Osteoblast (primary cell): Measurements from ENCODE around the gene DENND6B. TPM values are rescaled to one million over a fixed set of nuclear protein-coding genes. Genes with fewer than 3 reads are reported as not detected.

ENCODE experiments used
- DNase-seq: peaks from one replicate; pipeline ENCODE4 v3.0.0; 2011; ENCODE audit warnings: low spot score, mixed read lengths; ENCODE audit not compliant: insufficient read length; ENCODE audit errors: missing footprints
- H2AFZ ChIP-seq: 2 replicates; pipeline ENCODE4 v1.6.0; 2011; ENCODE audit warnings: mild to moderate bottlenecking, low read length
- H3K27ac ChIP-seq: 2 replicates; pipeline ENCODE4 v1.5.1; 2011; ENCODE audit warnings: mild to moderate bottlenecking, low read depth, low read length, moderate library complexity
- H3K27me3 ChIP-seq: 2 replicates; pipeline ENCODE4 v1.6.0; 2012; ENCODE audit warnings: mild to moderate bottlenecking, control low read depth, inconsistent platforms, low read length, moderate library complexity; ENCODE audit not compliant: insufficient read depth
- H3K36me3 ChIP-seq: 2 replicates; pipeline ENCODE4 v1.5.1; 2011; ENCODE audit warnings: mild to moderate bottlenecking, low read length, control low read depth, moderate library complexity; ENCODE audit not compliant: insufficient read depth
- H3K4me1 ChIP-seq: 2 replicates; pipeline ENCODE4 v1.5.1; 2011; ENCODE audit warnings: mild to moderate bottlenecking, low read length, control low read depth, moderate library complexity; ENCODE audit not compliant: insufficient read depth
- H3K4me2 ChIP-seq: 2 replicates; pipeline ENCODE4 v1.6.0; 2011; ENCODE audit warnings: mild to moderate bottlenecking, low read length; ENCODE audit not compliant: insufficient read depth
- H3K4me3 ChIP-seq: fragments of 200-600 bp; sonication (generic); 3 replicates; pipeline ENCODE4 v1.5.1; 2012; ENCODE audit warnings: mild to moderate bottlenecking, low read length, inconsistent platforms; ENCODE audit not compliant: insufficient read depth
- H3K79me2 ChIP-seq: 2 replicates; pipeline ENCODE4 v1.6.0; 2012; ENCODE audit warnings: mild to moderate bottlenecking, low read length, control low read depth, inconsistent platforms; ENCODE audit not compliant: insufficient read depth
- H3K9me3 ChIP-seq: 2 replicates; pipeline ENCODE4 v1.5.1; 2011; ENCODE audit warnings: low read depth, low read length, control low read depth
- H4K20me1 ChIP-seq: 2 replicates; pipeline ENCODE4 v1.6.0; 2012; ENCODE audit warnings: mild to moderate bottlenecking, low read length, control low read depth; ENCODE audit not compliant: insufficient read depth
- total RNA-seq: library from RNA; depleted of rRNA; stranded (reverse); fragments of >200 nt; gene quantifications from 2 replicates; pipeline ENCODE4 v1.2.3, GENCODE V29; 2012
- TF ChIP-seq, protein P1 (sequence below): IDR thresholded peaks from 2 replicates; pipeline ENCODE4 v1.5.1; 2011; ENCODE audit warnings: mild to moderate bottlenecking, low read depth, low read length, moderate library complexity; ENCODE audit errors: extremely low read depth

Gene DENND6B
- total RNA-seq, 1 donor: 6.5 TPM

DNA sequence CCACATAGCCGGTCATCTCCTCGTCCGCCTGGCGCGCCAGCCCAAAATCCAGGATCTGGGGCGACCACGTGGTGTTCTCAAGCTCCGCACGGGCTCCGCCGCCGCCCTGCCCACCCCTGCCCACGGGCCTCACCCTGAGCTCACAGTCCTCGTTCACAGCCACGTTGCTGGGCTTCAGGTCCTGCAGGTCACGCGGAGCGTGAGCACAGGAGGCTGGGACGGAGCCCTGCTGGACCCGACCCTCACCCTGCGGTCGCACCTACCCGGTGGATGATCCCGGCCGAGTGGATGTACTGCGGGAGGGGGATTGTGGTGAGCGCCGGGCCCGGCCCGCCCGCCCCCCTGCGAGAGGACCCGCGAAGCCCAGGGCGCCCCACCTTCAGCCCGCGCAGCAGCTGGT lies 59.8 kb downstream of the DENND6B start:
- H3K9me3 ChIP-seq: no peaks in the 10 kb centered on the region
- H2AFZ ChIP-seq: no peak overlapping the region
- peaks cover 11% of the 10 kb centered on the region for H4K20me1 ChIP-seq
- H3K4me2 ChIP-seq: no peak overlapping the region
- TF ChIP-seq, protein P1, sequence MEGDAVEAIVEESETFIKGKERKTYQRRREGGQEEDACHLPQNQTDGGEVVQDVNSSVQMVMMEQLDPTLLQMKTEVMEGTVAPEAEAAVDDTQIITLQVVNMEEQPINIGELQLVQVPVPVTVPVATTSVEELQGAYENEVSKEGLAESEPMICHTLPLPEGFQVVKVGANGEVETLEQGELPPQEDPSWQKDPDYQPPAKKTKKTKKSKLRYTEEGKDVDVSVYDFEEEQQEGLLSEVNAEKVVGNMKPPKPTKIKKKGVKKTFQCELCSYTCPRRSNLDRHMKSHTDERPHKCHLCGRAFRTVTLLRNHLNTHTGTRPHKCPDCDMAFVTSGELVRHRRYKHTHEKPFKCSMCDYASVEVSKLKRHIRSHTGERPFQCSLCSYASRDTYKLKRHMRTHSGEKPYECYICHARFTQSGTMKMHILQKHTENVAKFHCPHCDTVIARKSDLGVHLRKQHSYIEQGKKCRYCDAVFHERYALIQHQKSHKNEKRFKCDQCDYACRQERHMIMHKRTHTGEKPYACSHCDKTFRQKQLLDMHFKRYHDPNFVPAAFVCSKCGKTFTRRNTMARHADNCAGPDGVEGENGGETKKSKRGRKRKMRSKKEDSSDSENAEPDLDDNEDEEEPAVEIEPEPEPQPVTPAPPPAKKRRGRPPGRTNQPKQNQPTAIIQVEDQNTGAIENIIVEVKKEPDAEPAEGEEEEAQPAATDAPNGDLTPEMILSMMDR: no peak
- no peak for DNase-seq
- H3K27ac ChIP-seq: no peak overlapping the region
- no peaks in the 10 kb centered on the region for H3K27me3 ChIP-seq
- no peak overlapping the region for H3K4me3 ChIP-seq
- H3K4me1 ChIP-seq: peaks cover 15% of the 10 kb centered on the region
- H3K36me3 ChIP-seq: no peaks in the 10 kb centered on the region
- no peaks in the 10 kb centered on the region for H3K79me2 ChIP-seq

DNA sequence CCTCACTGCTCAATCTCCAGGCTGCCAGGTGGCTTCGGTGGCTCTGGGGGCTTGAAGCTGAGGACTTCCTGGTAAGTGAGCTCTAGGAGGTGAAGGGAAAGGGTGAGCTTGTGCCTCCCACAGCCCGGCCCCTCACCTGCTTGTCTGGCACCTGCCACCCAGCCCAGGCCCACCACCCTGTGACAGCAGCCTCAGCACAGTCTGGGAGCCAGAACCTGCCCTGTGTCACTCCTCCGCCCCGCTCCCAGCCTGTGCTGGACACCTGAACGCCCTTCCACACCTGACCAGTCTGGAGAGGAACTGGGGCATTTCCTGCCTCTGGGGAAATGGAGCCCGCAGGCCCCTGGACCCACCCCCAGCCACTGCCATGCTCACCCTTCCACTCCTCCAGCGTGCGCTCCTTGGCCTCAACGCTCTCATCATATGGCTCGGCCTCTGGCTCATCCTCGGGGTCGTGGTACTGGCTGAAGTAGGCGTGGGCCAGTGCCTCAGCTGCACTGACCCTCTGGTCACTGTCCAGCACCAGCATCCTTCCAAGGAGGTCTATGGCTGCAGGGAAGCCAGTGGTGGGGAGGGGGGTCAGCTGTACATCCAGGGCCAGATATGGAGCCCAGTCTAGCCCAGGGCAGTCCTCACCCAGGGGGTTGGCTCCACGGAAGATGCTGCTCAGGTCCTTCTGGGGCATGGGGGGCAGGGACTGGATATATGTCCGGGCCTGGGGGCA lies 61.7 kb downstream of the DENND6B start:
- H3K4me2 ChIP-seq: no peak overlapping the region
- no peak overlapping the region for H3K27ac ChIP-seq
- no peaks in the 10 kb centered on the region for H3K27me3 ChIP-seq
- no peak overlapping the region for H2AFZ ChIP-seq
- peaks cover 4% of the 10 kb centered on the region for H3K79me2 ChIP-seq
- H3K9me3 ChIP-seq: no peaks in the 10 kb centered on the region
- no peak overlapping the region for H3K4me3 ChIP-seq
- peaks cover 3% of the 10 kb centered on the region for H4K20me1 ChIP-seq
- H3K4me1 ChIP-seq: peaks cover 8% of the 10 kb centered on the region
- no peak for DNase-seq
- TF ChIP-seq, protein P1: no peak
- no peaks in the 10 kb centered on the region for H3K36me3 ChIP-seq

DNA sequence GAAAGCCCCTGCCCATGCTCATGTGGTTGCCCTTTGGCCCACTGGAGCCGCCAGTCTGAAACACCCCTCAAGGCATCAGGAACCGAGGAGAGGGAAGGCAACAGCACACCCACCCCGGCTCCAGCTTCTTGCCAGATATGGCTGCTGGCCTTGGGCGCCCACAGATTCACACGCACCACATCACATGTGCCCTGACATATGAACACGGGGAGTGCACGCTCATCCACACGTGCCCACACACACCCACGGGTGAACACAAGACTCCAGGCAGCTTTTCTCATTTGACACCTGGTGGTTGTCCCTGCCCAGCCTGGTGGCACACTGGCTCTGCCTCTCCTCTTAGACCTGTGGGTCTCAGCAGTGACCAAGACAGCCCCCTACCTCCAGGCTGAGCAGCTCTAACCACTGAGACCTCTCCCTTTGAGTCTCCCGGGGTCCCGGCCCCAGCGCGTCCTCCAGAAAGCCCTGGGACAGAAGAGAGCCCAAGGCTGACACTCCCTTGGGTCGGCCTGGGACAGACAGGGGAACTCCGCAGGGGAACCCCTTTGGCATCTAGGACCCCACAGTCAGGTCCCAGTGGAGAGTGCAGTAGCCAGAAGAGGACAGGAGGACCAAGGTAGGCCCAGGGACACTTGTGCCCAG lies 62.6 kb downstream of the DENND6B start:
- H3K4me2 ChIP-seq: no peak overlapping the region
- H3K79me2 ChIP-seq: peaks cover 7% of the 10 kb centered on the region
- no peak for DNase-seq
- H3K9me3 ChIP-seq: no peaks in the 10 kb centered on the region
- peaks cover 3% of the 10 kb centered on the region for H4K20me1 ChIP-seq
- H3K4me3 ChIP-seq: no peak overlapping the region
- no peaks in the 10 kb centered on the region for H3K27me3 ChIP-seq
- no peak overlapping the region for H3K27ac ChIP-seq
- H2AFZ ChIP-seq: no peak overlapping the region
- H3K36me3 ChIP-seq: no peaks in the 10 kb centered on the region
- TF ChIP-seq, protein P1: no peak
- peaks cover 9% of the 10 kb centered on the region for H3K4me1 ChIP-seq

DNA sequence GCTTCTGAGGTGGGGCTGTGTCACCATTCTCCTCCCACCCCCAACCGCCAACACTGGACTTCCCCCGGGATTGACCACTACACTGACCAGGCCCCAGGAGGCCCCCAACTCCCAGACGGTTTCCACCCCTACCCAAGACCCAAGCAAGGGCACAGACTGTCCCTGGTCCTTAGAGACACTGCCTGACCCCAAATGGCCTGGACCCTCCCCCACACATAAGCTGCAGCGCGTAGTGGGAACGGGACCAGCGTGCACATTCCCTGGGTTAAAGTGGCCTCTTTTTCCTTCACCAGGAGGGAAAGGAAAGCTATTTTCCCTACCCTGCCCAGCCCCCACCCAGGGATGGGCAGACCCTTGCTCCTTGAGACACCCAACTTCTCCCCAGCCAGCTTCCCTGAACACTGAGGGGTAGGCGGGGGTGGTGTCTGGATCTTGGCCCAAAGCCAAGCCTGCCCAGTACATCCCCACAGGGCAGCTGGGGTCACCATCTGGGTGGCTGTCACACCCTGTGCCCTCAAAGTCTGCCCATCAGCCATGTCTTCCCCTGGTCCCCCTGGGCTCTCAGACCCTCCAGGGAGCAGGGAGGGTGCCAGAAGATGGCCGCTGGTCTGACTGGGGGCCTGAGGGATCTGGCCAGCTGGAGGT lies 63.7 kb downstream of the DENND6B start:
- TF ChIP-seq, protein P1: no peak
- Histone ChIP-seq H3K36me3 (no peaks in the 10 kb centered on the region), H3K4me3 (no peak overlapping the region), H3K79me2 (peaks cover 15% of the 10 kb centered on the region), H3K4me2 (no peak overlapping the region), H3K27ac (no peak overlapping the region), H3K4me1 (peaks cover 9% of the 10 kb centered on the region), H4K20me1 (peaks cover 2% of the 10 kb centered on the region), H3K9me3 (no peaks in the 10 kb centered on the region), H3K27me3 (no peaks in the 10 kb centered on the region), H2AFZ (no peak overlapping the region)
- DNase-seq: no peak
